Glutamatergic neuron (in vitro differentiated cells): Measurements from ENCODE around the gene AFF3. TPM values are rescaled to one million over a fixed set of nuclear protein-coding genes. Genes with fewer than 3 reads are reported as not detected.

Experiments
- DNase-seq: peaks from one replicate; pipeline ENCODE4 v3.0.0; 2022
- H3K27ac Mint-ChIP-seq: one replicate; pipeline ENCODE4 v1.8.0; 2020; ENCODE audit warnings: mild to moderate bottlenecking, mixed read lengths, inconsistent platforms; ENCODE audit not compliant: unreplicated experiment
- H3K27me3 Mint-ChIP-seq: one replicate; pipeline ENCODE4 v1.8.0; 2020; ENCODE audit warnings: mild to moderate bottlenecking, moderate library complexity, mixed read lengths, inconsistent platforms; ENCODE audit not compliant: unreplicated experiment
- H3K36me3 Mint-ChIP-seq: one replicate; pipeline ENCODE4 v1.8.0; 2020; ENCODE audit warnings: mild to moderate bottlenecking, mixed read lengths, inconsistent platforms; ENCODE audit not compliant: unreplicated experiment
- H3K4me1 Mint-ChIP-seq: one replicate; pipeline ENCODE4 v1.8.0; 2020; ENCODE audit warnings: mild to moderate bottlenecking, low read depth, mixed read lengths, inconsistent platforms; ENCODE audit not compliant: unreplicated experiment
- H3K4me3 Mint-ChIP-seq: one replicate; pipeline ENCODE4 v1.8.0; 2020; ENCODE audit warnings: mild to moderate bottlenecking, mixed read lengths, inconsistent platforms; ENCODE audit not compliant: unreplicated experiment
- H3K9me3 Mint-ChIP-seq: one replicate; pipeline ENCODE4 v1.8.0; 2020; ENCODE audit warnings: mild to moderate bottlenecking, moderate library complexity, mixed read lengths, inconsistent platforms; ENCODE audit not compliant: unreplicated experiment
- total RNA-seq: library from RNA; stranded (reverse); fragmentation: NEBNext Ultra II Directional; extraction: Animal tissue kit (Norgen Biotek cat#: 25700); gene quantifications from one replicate; pipeline ENCODE4 v1.2.1, GENCODE V29; 2021; ENCODE audit not compliant: unreplicated experiment
- TF ChIP-seq, protein P1 (sequence below): fragments of 200-600 bp; sonication (generic); IDR thresholded peaks from one replicate; pipeline ENCODE4 v1.5.0; 2021; ENCODE audit not compliant: partially characterized antibody, unreplicated experiment

Gene AFF3
- total RNA-seq, 1 donor from 2014 or later: 125 TPM

DNA sequence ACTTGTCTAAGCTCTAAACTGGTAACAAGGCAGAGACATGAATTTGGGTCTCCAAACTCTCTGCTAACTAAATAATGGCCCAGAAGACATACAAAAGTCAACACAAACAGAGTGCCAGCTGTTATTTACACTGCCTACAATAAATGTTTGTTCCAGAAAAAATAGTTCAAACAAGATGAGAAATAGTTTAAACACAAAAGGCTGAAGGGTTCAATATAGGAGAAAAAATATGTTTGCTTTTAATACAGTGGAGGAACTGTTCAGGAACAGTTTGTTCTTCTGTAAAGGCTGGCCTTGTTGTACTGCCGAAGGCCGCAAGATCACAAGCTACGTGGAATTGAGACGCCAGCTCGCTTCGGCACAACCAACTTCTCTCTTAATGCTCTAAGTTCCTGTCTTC lies 74.6 kb downstream of the AFF3 start:
- DNase-seq: no peak
- H3K4me3 Mint-ChIP-seq: no peak overlapping the region
- TF ChIP-seq, protein P1, sequence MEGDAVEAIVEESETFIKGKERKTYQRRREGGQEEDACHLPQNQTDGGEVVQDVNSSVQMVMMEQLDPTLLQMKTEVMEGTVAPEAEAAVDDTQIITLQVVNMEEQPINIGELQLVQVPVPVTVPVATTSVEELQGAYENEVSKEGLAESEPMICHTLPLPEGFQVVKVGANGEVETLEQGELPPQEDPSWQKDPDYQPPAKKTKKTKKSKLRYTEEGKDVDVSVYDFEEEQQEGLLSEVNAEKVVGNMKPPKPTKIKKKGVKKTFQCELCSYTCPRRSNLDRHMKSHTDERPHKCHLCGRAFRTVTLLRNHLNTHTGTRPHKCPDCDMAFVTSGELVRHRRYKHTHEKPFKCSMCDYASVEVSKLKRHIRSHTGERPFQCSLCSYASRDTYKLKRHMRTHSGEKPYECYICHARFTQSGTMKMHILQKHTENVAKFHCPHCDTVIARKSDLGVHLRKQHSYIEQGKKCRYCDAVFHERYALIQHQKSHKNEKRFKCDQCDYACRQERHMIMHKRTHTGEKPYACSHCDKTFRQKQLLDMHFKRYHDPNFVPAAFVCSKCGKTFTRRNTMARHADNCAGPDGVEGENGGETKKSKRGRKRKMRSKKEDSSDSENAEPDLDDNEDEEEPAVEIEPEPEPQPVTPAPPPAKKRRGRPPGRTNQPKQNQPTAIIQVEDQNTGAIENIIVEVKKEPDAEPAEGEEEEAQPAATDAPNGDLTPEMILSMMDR: no peak
- no peak overlapping the region for H3K27ac Mint-ChIP-seq
- no peaks in the 10 kb centered on the region for H3K27me3 Mint-ChIP-seq
- H3K9me3 Mint-ChIP-seq: peaks cover 2% of the 10 kb centered on the region
- H3K36me3 Mint-ChIP-seq: peaks cover 5% of the 10 kb centered on the region
- peaks cover 23% of the 10 kb centered on the region for H3K4me1 Mint-ChIP-seq

DNA sequence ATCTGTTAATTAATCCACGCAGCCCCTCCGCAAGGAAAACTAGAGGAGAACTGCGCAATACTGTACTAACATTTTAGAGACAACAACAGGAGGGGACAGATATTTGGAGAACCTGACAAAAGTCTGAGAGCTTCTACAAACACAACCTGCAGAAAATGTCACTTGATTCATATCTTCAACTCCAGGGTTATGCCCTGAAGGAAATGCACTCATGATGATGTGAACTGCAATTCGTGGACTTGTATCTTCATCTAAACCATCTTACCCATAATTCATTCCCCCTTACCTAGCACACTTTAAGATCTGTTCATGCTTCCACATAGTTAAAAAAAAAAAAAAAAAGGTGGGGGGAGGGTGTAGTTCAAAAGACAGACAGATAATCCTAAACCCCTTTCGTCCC lies 75.5 kb downstream of the AFF3 start:
- Mint-ChIP-seq H3K9me3 (peaks cover 3% of the 10 kb centered on the region), H3K27ac (no peak overlapping the region), H3K4me1 (peaks cover 27% of the 10 kb centered on the region), H3K36me3 (peaks cover 14% of the 10 kb centered on the region), H3K4me3 (no peak overlapping the region), H3K27me3 (peaks cover 2% of the 10 kb centered on the region)
- TF ChIP-seq, protein P1: no peak
- no peak for DNase-seq

DNA sequence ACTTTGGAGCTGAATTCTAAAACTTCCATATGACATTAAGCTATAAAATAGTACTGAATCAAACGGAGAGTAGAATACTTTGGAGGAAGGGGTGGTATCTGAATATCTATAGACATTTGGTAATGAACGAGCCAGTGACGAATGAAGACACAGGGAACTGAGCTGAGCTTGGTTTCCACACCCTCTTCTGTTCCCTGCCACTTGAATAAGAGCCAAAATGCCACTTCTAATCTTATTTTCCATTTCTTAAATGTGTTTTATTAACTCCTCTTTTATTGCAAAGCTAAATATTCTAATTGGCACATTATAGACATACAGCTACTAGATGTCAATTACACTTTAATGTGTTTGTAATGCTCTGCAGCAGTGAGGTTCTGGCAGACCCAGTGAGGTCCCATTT lies 76.1 kb downstream of the AFF3 start:
- no peak overlapping the region for H3K27ac Mint-ChIP-seq
- H3K4me3 Mint-ChIP-seq: no peak overlapping the region
- peaks cover 16% of the 10 kb centered on the region for H3K36me3 Mint-ChIP-seq
- TF ChIP-seq, protein P1: no peak
- peaks cover 2% of the 10 kb centered on the region for H3K27me3 Mint-ChIP-seq
- DNase-seq: no peak
- H3K9me3 Mint-ChIP-seq: peaks cover 4% of the 10 kb centered on the region
- H3K4me1 Mint-ChIP-seq: peaks cover 28% of the 10 kb centered on the region

DNA sequence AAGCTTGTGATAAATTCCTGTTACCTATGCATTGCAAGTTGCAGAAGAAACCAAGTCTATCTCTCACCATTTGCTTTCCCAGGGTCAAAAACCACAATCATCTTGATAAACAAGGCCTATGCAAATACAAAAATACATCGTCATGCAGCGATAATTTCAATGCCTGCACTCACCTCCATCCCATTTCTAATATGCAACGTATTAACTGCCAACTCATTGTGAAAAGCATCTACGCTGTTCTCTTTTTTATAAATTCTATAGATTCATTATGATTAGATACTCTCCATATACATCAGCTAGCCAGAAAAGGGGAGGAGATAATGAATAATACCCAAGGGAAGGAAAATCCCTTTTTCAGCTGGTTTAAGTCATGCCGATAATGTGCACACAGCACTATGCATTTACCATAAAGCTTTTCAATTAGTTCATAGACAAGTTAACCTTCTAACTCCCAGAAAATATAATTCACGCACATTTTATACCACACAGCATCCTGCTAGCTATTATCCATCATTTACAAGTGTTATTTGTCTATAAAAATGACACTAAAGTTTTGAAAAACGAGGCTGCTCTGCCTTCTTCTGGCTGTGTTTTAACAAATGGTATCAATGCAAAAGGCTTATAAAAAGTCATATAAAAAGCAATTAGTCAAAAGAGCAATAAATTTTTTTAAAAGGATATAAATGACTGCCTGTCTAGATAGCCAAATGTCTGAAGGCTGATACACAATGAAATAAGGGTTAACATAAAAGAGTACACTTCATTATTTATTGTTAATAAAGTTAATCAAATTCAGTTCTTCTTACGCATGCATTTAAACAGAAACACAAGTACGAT lies 77.6 kb downstream of the AFF3 start:
- peaks cover 5% of the 10 kb centered on the region for H3K27me3 Mint-ChIP-seq
- no peak for DNase-seq
- TF ChIP-seq, protein P1: no peak
- H3K36me3 Mint-ChIP-seq: peaks cover 20% of the 10 kb centered on the region
- H3K9me3 Mint-ChIP-seq: peaks cover 4% of the 10 kb centered on the region
- peaks cover 28% of the 10 kb centered on the region for H3K4me1 Mint-ChIP-seq
- no peak overlapping the region for H3K4me3 Mint-ChIP-seq
- H3K27ac Mint-ChIP-seq: no peak overlapping the region

DNA sequence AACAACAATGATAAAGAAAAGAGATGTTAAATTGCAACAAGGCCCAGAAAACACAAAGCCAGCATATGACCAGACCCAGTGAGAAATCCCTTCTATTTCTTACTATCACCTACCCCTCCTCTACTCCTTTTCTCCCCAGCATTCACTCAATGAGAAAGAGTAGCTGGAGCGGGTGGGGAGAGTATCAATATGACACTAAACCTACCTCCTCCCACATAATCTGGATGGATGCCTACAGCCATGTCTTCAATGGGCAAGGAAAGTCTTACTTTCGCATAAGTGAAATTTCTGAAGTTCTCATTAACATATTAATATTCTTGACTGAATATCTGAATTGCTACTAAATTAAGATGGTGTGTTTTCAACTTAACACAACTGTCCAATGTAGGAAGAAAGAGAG lies 78.2 kb downstream of the AFF3 start:
- Mint-ChIP-seq H3K27me3 (peaks cover 6% of the 10 kb centered on the region), H3K9me3 (peaks cover 4% of the 10 kb centered on the region), H3K4me1 (peaks cover 28% of the 10 kb centered on the region), H3K27ac (no peak overlapping the region), H3K36me3 (peaks cover 20% of the 10 kb centered on the region), H3K4me3 (no peak overlapping the region)
- TF ChIP-seq, protein P1: no peak
- no peak for DNase-seq
